IMR-90 (cell line): ENCODE data around the gene UBTD1. TPM values are rescaled to one million over a fixed set of nuclear protein-coding genes. Genes with fewer than 3 reads are reported as not detected.
"Not testable (repeated sequence)": the region's sequence is repeated elsewhere in the genome, so short reads cannot be mapped to it uniquely, and the experiment has no call there.

Experiments
- ATAC-seq: fragments of 200-7000 bp; cut with Tn5 transposase; 2 replicates; pipeline ENCODE4 v1.9.1; 2020; ENCODE audit warnings: low read depth, mild to moderate bottlenecking, moderate library complexity
- BruUV-seq: library from RNA; stranded (reverse); fragments of 400-500 nt; replicated peaks from 2 replicates; lab custom pipeline; 2021; lab: Mats Ljungman, UMichigan
- CTCF ChIA-PET: fragments of 300-600 bp; formaldehyde crosslinking; extraction: SDS; loops from one replicate; lab custom pipeline; 2021; ENCODE audit warnings: antibody characterized with exemption; lab: Yijun Ruan, JAX
- POLR2A ChIA-PET: fragments of 300-600 bp; sonication (Branson Sonifier 250); formaldehyde crosslinking; loops from one replicate; lab custom pipeline; 2022; ENCODE audit warnings: antibody characterized with exemption; ENCODE audit not compliant: unreplicated experiment; lab: Charles Lee
- DNase-seq: peaks from one replicate; pipeline ENCODE4 v3.0.0; 2013
- H2AFZ ChIP-seq: replicated peaks from 2 replicates; pipeline ENCODE3; 2013; ENCODE audit warnings: low read length, mild to moderate bottlenecking; ENCODE audit not compliant: poor library complexity
- H2AK5ac ChIP-seq: 2 replicates; pipeline ENCODE4 v1.6.1; 2013; ENCODE audit warnings: low read depth, low read length, inconsistent platforms
- H2AK9ac ChIP-seq: replicated peaks from 2 replicates; pipeline ENCODE3; 2013; ENCODE audit warnings: mild to moderate bottlenecking, low read depth, low read length, moderate library complexity; ENCODE audit not compliant: poor library complexity
- H2BK120ac ChIP-seq: 2 replicates; pipeline ENCODE4 v1.6.1; 2013; ENCODE audit warnings: low read depth, low read length, inconsistent platforms
- H2BK15ac ChIP-seq: 3 replicates; pipeline ENCODE4 v1.6.1; 2013; ENCODE audit warnings: low read depth, low read length, inconsistent platforms
- H2BK20ac ChIP-seq: 2 replicates; pipeline ENCODE4 v1.6.1; 2013; ENCODE audit warnings: low read depth, mild to moderate bottlenecking, inconsistent platforms, low read length, moderate library complexity
- H2BK5ac ChIP-seq: 2 replicates; pipeline ENCODE4 v1.6.1; 2013; ENCODE audit warnings: mild to moderate bottlenecking, low read depth, low read length, inconsistent platforms; ENCODE audit not compliant: poor library complexity, severe bottlenecking
- H3K14ac ChIP-seq: replicated peaks from 2 replicates; pipeline ENCODE4 v1.6.1; 2013; ENCODE audit warnings: low read depth, low read length, inconsistent platforms
- H3K18ac ChIP-seq: 2 replicates; pipeline ENCODE4 v1.6.1; 2013; ENCODE audit warnings: low read depth, low read length, control low read depth
- H3K23ac ChIP-seq: 2 replicates; pipeline ENCODE4 v1.6.1; 2013; ENCODE audit warnings: low read depth, low read length, inconsistent platforms
- H3K27ac ChIP-seq: 2 replicates; pipeline ENCODE4 v1.5.1; 2013; ENCODE audit warnings: mild to moderate bottlenecking, control low read depth, low read length; ENCODE audit not compliant: insufficient read depth
- H3K27me3 ChIP-seq: 2 replicates; pipeline ENCODE4 v1.6.1; 2013; ENCODE audit warnings: low read length; ENCODE audit not compliant: control insufficient read depth, insufficient read depth
- H3K36me3 ChIP-seq: 2 replicates; pipeline ENCODE4 v1.6.1; 2013; ENCODE audit warnings: low read length, mixed read lengths; ENCODE audit not compliant: control insufficient read depth, insufficient read depth
- H3K4ac ChIP-seq: 2 replicates; pipeline ENCODE4 v1.6.1; 2013; ENCODE audit warnings: low read depth, low read length, inconsistent platforms
- H3K4me1 ChIP-seq: 2 replicates; pipeline ENCODE4 v1.6.1; 2013; ENCODE audit warnings: low read length, mixed read lengths; ENCODE audit not compliant: control insufficient read depth, insufficient read depth
- H3K4me2 ChIP-seq: 2 replicates; pipeline ENCODE4 v1.6.1; 2013; ENCODE audit warnings: low read depth, mild to moderate bottlenecking, control low read depth, low read length, moderate library complexity
- H3K4me3 ChIP-seq: 2 replicates; pipeline ENCODE4 v1.5.1; 2013; ENCODE audit warnings: low read depth, mild to moderate bottlenecking, control low read depth, low read length, moderate library complexity; ENCODE audit not compliant: insufficient read depth
- H3K56ac ChIP-seq: 2 replicates; pipeline ENCODE4 v1.6.1; 2013; ENCODE audit warnings: low read length, inconsistent platforms; ENCODE audit not compliant: insufficient read depth; ENCODE audit errors: extremely low read depth
- H3K79me1 ChIP-seq, 2 experiments: 2 replicates each; pipeline ENCODE4 v1.6.1; 2013; ENCODE audit warnings: low read length in 2 of 2, inconsistent platforms in 1 of 2, low read depth in 1 of 2
- H3K9ac ChIP-seq: 2 replicates; pipeline ENCODE4 v1.6.1; 2013; ENCODE audit warnings: low read depth, low read length, control low read depth
- H3K9me1 ChIP-seq: 2 replicates; pipeline ENCODE4 v1.6.1; 2013; ENCODE audit warnings: low read length, inconsistent platforms; ENCODE audit not compliant: insufficient read depth
- H3K9me3 ChIP-seq: 2 replicates; pipeline ENCODE4 v1.6.1; 2013; ENCODE audit warnings: low read length; ENCODE audit not compliant: control insufficient read depth, insufficient read depth
- H4K20me1 ChIP-seq: 2 replicates; pipeline ENCODE4 v1.6.1; 2013; ENCODE audit warnings: low read length, inconsistent platforms; ENCODE audit not compliant: insufficient read depth
- H4K5ac ChIP-seq: 2 replicates; pipeline ENCODE4 v1.6.1; 2013; ENCODE audit warnings: mild to moderate bottlenecking, low read depth, low read length, control low read depth
- H4K8ac ChIP-seq, 2 experiments: 2 replicates each; pipeline ENCODE4 v1.6.1; 2013; ENCODE audit warnings: low read depth in 2 of 2, low read length in 2 of 2, control low read depth in 1 of 2, inconsistent platforms in 1 of 2
- H4K91ac ChIP-seq: 2 replicates; pipeline ENCODE4 v1.6.1; 2013; ENCODE audit warnings: low read depth, low read length, inconsistent platforms; ENCODE audit not compliant: insufficient read depth
- WGBS, 2 experiments: methylation state at CpG; one replicate each; pipeline versions ENCODE4 v1.1.5 to v1.1.7; 2013; ENCODE audit warnings: missing lambda C conversion rate in 2 of 2; ENCODE audit not compliant: insufficient read length in 1 of 2; ENCODE audit errors: extremely low coverage in 2 of 2; 5-methylcytosine and 5-hydroxymethylcytosine counted together
- dilution Hi-C: fragments of 300-500 bp; cut with HindIII; formaldehyde crosslinking; loops from one replicate; pipeline ENCODE4 v1.14.3; 2018; ENCODE audit warnings: low sequenced_read_pairs; ENCODE audit not compliant: unreplicated experiment
- in situ Hi-C: fragments of 300-500 bp; cut with MboI; formaldehyde crosslinking; loops from 3 replicates; pipeline ENCODE4 v1.14.3; 2019; ENCODE audit warnings: low sequenced_read_pairs, inconsistent platforms, mixed read lengths
- intact Hi-C: fragments of 100-400 bp; cut with micrococcal nuclease; formaldehyde crosslinking; loops from 2 replicates; pipeline ENCODE4 v1.10.0; 2022
- polyA plus RNA-seq, 3 experiments: library from polyadenylated mRNA; depleted of rRNA; stranded (reverse); fragments of >200 nt; gene quantifications; 2 replicates each; pipeline ENCODE4 v1.2.3, GENCODE V29; 2012; ENCODE audit warnings: low replicate concordance in 1 of 3
- total RNA-seq: library from RNA; depleted of rRNA; stranded (reverse); fragments of >200 nt; gene quantifications from 2 replicates; pipeline ENCODE4 v1.2.3, GENCODE V29; 2012

UBTD1 gene
- total and polyA plus RNA-seq, 2 of the 4 experiments (the other 2 are of a cell fraction), result 21.9 to 44.9 TPM

GRCh38 chr10:97560731-97561381, 62.1 kb downstream of the UBTD1 start:
- H3K9me1 ChIP-seq, H3K27me3 ChIP-seq, H3K4ac ChIP-seq, dilution Hi-C loops, H4K20me1 ChIP-seq, H3K4me1 ChIP-seq, BruUV-seq, H2BK5ac ChIP-seq, H2BK120ac ChIP-seq, DNase-seq, H3K36me3 ChIP-seq, H3K4me3 ChIP-seq, H4K5ac ChIP-seq, H3K27ac ChIP-seq, intact Hi-C loops, H3K4me2 ChIP-seq, H2BK20ac ChIP-seq, H3K23ac ChIP-seq, H4K8ac ChIP-seq, POLR2A ChIA-PET, ATAC-seq, H2BK15ac ChIP-seq, H2AFZ ChIP-seq, H2AK9ac ChIP-seq, H3K9me3 ChIP-seq, H3K56ac ChIP-seq, H3K9ac ChIP-seq, H4K91ac ChIP-seq, H3K18ac ChIP-seq, H2AK5ac ChIP-seq, H3K14ac ChIP-seq, in situ Hi-C loops: not testable (repeated sequence)
- H3K79me1 ChIP-seq, result peaks cover 8 to 18% of the 10 kb centered on the region in 2 experiments; a peak in 2 of 4 replicates
- CTCF ChIA-PET, result interaction anchor here (0.7 kb wide), 1 partner anchor 8 kb away, joined by 3 read pairs; no protein-coding TSS in a partner anchor
- WGBS, 2 experiments, result 91% methylated on average over 9 of the region's 17 CpGs; no CpG with 5 or more reads in 1 of the 2 experiments

GRCh38 chr10:97561386-97562077, 62.8 kb downstream of the UBTD1 start:
- BruUV-seq, H3K4me3 ChIP-seq: not testable (repeated sequence)
- 78% methylated on average over 2 of the region's 12 CpGs; no CpG with 5 or more reads in 1 of the 2 experiments for WGBS, 2 experiments

More at GRCh38 chr10:97561386-97562077, 62.8 kb downstream of the UBTD1 start:
- H2BK15ac ChIP-seq, H3K18ac ChIP-seq, in situ Hi-C loops, DNase-seq, H3K9ac ChIP-seq, H3K56ac ChIP-seq, intact Hi-C loops, H3K4me2 ChIP-seq, H3K36me3 ChIP-seq, H2BK5ac ChIP-seq, H2BK120ac ChIP-seq, H4K20me1 ChIP-seq, H2BK20ac ChIP-seq, H3K4ac ChIP-seq, H3K23ac ChIP-seq, H4K91ac ChIP-seq, H4K5ac ChIP-seq, H3K4me1 ChIP-seq, H3K14ac ChIP-seq, H3K27ac ChIP-seq, H2AK5ac ChIP-seq, dilution Hi-C loops, H2AK9ac ChIP-seq, ATAC-seq, H3K27me3 ChIP-seq, H3K9me3 ChIP-seq, H4K8ac ChIP-seq, POLR2A ChIA-PET, CTCF ChIA-PET, H2AFZ ChIP-seq, H3K9me1 ChIP-seq: not testable (repeated sequence)
- peaks cover 8 to 19% of the 10 kb centered on the region in 2 experiments; a peak in 2 of 4 replicates for H3K79me1 ChIP-seq
